ELR (cell line): ENCODE measurements around the gene NPAS3.

Source experiments
- DNase-seq: peaks from one replicate; pipeline ENCODE4 v3.0.0-alpha.2; 2015; ENCODE audit warnings: low read depth

NPAS3 gene

DNA sequence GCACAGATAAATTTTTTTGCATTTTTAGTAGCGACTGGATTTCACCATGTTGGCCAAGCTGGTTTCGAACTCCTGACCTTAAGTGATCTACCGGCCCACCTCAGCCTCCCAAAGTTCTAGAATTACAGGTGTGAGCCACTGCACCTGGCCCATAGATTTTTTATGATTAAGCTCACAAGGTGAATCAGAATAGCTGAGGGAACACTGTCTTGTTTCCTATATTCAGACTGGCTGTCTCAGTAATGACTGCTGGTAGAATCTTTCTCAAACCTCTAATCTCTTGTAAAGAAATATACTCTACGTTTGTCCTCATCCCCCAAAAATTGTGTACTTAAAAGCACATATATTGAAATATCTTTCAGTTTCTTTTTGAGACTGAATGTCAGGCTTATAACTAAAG is 650.1 kb downstream of the NPAS3 start:
- DNase-seq = no peak

DNA sequence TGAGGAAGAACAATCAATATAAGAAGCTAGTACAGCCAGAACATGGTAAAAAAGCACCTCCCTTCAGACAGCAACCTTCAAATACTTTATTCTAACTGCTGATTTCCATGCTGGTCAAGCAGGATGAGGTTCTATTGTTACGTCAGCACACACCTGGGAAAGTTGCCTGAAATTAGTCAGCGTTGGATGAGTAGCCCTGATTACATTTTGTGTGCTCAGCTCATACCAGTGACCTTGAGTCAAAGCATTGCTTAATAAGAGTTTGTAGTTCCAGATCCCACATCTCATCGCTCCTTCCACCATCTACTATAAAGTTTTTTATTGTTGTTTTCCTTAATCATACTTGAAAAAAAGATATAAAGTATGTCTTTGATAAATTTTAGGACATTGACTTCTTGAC is 650.7 kb downstream of the NPAS3 start:
- peak; percentile 84 for DNase-seq

DNA sequence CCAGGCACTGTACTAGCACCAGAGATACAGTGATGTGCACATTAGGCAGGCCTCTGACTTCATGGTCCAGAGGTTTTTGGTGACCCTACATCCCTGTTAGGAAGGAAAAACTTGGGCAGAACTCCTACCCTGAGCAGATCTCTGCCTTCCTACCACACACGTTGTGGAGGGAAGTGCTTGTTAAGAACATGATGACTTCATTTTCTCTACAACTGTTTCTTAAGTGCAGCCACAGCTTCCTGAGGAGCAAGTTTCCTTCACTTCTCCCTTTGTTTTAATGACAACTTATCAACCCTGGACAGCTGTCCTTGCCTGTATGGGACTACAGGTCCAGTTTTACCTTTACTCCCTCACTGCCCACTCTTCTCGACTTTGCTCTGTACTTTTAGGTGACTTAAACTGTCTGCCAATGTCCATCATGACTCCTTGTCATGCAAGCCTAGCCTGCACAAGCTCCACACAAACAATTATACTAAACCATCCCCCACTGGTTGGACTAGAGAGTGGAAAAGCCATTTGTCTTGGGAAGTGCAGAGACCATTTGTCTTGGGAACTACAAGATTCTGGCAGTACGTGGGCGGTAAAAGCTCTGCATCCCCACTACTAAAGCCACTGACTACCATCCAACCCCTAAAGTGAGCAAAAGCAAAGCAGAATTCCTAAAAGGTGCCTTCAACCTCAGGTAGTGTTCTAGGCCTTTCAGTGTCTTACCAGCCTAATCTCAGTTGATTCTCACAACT is 652.4 kb downstream of the NPAS3 start:
- DNase-seq = no peak

DNA sequence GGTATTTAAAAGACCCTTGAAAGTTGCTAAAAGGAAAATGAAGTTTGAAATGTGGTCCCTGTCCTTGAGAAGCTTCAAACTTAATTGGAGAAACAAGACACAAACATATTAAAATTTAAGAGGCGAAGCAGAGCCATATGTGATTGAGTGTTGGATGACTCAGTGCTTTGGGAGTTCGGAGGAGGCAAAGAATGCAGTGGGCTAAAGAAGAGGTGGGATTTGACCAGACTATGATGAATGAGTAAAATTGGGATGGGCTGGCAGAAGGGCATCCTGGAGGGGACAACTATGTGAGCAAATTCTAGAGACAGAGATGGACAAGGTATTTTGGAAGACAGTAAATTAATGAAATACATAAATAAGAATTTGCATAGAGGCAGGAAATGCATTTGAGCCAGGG is 653.6 kb downstream of the NPAS3 start:
- DNase-seq = peak; percentile 61

DNA sequence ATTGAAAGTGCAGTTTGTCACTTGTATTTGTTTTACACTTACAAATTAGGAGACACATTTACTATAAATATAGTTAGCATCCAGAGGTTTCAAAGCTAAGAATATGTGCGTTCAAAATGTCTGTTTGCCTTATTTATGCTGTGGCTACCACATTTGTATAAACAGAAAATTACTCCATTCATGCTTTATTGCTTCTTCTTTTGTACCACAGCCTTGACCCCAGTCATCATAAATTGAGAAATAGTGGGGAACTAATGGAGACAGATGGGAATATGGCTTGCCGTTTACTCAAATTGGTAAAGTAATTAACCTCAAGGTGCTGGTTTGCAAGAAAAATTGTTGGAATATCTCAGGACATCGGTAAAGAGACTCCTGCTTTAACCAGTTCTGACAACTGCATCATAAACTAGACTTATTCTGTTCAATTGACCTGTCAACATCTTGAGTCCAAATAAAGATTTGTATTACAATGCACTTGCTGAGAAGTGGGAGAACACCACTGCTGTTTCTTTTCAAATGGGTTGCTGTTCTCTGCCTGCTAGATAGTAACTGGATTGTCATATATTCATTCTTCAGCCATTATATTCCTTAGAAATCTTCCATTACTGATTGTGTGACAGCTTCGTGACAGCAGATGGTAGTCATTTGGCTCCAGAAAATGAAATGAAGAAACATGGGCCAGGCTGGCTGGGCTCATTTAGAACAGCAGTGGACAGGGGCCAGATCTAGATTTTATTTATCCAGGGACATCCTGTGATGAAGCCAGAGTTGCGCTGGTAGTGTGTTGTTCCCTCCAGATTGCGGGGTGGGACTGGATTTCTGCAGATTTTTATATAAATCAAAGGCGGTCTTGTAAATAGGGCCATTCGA is 657.8 kb downstream of the NPAS3 start:
- no peak for DNase-seq

DNA sequence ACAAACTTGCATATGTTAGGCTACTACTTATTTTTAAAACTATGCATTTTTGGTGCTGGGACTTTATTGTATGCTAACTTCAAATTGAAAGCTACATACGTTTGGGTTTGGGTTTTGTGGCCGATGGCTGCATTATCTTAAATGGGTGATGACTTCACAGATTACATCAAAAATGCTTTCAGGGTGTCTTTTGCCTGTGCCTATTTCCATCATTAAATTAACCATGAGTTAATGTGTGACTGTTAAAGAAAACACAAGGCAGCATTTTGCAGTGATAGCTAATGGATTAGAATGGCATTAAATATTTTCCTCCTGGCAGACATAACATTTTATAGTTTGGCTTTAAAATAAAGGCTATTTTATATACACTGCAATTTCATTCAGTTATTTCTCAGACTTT is 659.9 kb downstream of the NPAS3 start:
- DNase-seq = no peak

DNA sequence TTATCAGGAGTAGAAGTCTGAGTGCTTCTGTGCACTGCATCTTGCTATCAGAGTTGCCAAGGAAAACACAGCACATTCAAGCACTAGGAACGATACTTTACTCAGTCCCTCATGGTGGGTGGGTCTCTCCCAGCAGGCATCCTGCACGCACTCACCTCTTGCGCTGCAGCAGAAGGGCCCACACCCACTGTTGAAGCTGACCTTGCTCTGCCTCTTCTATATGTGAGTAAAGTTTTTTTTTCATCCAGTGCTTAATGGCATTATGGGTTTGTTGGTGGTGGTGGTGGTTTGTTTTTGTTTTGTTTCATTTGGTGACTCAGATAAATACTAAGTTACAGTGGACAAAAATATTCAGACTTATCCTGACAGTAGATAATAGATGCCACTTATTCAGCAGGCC is 663.7 kb downstream of the NPAS3 start:
- peak; percentile 6 for DNase-seq

DNA sequence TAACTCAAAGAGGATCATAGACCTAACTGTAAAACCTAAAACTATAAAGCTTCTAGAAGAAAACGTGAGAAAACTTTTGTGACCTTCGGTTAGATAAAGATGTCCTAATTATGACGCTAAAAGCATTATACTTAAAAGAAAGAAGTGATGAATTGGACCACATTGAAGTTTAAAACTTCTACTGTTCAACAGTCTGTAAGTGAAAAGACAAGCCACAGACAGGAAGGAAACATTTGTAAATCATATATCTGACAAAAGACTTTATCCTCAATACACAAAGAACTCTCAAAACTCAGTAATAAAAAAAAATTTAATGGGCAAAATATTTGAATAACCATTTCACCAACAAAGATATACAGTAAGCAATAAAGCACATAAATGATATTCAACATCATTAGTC is 667.9 kb downstream of the NPAS3 start:
- no peak for DNase-seq

DNA sequence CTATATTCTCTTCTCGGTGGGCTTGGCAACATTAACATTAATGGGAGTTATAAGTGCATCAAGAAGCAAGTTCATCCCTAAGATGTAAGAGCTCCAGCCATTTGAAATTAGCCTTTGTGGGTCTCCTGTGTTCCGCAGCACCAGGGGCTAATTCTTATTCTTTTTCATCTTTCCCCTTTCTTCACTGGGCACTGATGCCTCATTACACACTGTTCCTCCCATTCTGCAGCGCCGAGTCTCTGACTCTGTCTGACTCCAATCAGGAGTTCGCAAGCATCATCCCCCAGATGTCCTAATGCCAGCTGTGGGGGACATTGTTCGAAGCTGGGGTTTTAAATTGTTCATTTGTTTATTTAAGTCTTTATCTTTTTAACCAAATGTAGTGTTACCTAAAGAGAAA is 670.9 kb downstream of the NPAS3 start:
- no peak for DNase-seq

DNA sequence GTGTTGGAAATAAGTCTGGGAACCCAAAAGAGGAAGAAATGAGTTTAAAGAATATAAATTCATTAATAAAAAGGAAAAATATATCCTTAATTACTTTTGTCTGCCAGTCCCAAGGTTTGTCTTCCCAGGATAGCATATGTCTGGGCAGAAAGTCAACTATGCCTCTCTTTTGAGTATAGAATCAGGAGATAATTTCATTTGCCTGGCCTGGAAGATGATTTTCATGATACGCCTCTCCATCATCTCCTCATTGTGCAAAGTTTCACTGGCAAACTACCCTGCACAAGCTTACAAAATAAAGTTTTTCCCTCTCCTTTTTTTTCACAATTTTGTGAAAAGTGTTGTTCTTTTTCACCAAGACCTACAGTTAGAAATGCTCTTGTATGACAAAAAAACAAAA is 671.4 kb downstream of the NPAS3 start:
- no peak for DNase-seq

DNA sequence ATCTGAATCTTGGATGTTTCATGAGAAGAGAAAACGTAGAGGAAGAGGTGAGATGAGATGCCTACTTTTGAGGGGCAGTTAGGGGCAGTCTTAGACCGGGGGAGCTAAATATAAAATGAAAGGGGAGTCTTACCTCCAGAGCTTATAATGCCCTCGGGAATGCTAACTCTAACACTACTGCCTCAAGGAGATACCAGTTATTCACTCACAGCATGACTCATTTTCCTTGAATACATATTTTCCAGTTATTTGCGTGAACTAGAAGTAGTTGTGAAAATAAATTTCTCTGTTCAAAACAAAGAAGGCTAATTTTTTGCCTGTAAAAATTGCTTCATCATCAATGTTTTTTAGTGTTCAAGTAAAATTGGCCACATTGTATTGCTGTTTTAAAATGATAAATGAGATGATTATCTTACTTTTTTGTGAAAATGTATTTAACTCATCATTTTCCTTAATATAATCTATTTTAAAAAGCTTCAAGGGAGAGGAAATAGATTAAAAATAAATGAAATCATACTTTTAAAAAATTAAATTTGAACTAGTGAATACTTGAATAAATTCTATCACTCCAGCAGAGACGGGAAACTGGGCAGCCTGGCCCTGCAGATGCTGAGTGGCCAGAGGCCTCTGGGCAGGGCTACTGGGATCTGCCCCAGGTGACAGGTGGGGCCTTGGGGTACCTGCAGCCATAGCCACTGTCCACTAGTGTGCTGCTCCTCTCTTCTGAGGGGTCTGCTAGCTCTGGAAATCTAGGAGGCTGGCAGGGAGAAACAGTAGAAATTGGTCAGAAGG is 672.9 kb downstream of the NPAS3 start:
- DNase-seq = peak; percentile 71

DNA sequence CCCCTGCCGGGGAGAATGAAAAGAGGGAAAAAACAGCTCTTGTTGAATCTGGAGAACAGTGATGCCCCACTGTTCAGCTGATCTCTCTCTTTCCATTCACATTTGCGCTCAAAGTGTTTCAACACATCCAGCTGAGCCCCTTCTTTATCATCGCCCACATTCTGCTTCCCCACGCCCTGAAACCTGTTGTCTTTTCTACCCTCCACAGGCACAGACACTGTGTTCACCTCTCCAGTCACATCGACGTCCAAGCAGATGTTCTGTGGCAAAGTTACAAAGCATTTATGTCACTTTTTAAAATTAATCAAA is 673.5 kb downstream of the NPAS3 start:
- DNase-seq = no peak

DNA sequence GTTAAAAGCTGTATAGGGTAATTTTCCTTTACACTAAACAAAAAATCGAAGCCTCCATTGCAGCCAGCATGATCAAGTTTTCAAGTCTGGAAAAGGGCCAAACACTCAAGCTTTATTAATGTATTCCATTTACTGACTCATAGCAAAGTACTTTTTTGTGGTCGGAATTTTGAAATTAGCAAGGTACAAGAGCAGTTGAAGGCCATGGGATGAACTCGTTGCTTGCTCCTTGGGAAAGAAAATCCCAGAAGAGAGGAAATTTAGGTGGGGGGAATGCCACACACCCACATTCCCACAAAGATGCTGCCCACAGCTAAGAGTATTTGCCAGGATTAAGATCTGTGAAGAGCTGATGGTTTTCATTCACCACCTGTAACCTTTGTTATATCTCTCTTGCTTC is 678.5 kb downstream of the NPAS3 start:
- peak; percentile 90 for DNase-seq

DNA sequence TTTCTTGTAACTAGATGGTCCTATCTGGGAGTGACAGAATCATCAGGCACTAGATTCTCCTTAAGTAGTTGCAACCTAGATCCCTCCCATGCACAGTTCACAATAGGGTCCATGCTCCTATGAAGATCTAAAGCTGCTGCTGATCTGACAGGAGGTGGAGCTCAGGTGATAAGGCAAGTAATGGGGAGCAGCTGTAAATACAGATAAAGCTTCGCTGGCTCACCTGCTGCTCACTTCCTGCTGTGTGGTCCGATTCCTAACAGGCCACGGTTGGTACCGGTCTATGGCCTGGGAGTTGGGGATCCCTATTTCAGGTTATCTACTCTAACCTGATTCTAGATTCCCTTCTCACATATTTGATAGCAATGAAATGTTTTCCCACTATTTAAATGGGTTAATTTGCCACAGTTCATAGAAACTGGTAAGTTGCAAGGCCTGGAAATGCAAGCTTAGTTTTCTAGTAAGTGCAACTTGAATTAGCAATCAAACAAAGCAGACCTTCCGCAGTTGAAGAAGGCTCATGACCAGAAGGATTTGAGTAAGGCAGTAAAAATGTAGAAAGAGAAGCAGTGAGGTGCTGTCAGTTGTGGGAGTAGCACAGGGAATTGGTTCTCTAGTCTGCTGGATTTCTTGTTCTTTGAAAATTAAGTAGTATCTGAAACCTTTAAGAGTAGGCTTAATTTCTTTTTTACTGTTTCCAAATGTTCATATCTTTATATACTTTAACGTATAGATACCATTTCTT is 679.9 kb downstream of the NPAS3 start:
- no peak for DNase-seq

DNA sequence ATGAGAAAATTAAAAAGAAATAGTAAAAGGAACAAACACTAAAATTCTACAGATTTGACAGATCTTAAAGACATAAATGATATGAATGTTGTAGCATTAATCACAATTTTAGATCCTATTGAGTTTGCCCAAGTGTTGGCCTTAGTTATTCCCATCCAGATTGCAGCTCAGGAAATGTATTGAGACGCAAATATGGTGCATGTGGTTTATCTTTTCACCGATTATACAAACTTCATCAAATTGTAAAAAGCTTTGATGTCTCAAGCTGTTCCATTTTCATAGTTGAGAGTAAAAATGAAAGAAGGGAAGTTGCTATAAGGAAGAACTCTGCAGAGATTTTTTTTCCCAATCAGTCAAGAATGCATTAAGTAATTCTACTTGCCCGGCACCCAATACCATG is 683.8 kb downstream of the NPAS3 start:
- DNase-seq = no peak

DNA sequence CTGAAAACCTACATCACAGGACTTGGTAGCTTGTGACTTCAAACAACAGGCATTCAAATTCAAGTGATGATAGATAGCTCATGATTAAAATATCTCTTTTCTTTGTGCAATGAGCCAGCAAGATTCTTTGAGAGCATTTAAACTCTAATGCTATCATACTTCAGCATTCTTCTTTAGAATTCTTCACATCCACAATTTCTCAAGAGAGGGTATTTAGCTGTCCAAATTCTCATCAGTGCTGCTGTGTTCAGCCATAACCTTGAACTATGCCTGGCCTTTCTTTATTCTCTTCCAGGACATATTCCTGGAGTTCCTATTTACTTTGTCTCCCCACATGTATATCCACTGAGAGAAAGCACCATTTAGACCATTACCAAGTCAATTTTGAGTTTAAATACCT is 691.1 kb downstream of the NPAS3 start:
- DNase-seq = no peak

DNA sequence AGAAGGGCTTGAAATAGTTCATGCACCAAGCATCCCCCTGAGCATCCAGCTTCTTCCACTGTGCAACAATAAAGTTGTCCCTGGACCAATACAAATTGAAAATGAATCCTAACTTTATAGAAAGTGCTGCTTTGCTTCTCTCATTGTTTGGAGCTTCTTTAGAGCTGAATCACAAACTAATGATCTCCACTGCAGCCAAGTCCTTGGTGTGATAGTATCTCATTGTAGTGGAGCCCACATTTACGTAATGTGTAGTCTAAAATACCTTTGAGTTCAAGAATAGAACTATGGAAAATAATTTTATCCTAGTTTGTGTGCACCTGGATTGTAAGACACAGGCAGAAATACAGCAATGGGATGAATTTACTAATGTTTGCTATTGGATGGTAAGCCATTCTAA is 692.3 kb downstream of the NPAS3 start:
- no peak for DNase-seq

DNA sequence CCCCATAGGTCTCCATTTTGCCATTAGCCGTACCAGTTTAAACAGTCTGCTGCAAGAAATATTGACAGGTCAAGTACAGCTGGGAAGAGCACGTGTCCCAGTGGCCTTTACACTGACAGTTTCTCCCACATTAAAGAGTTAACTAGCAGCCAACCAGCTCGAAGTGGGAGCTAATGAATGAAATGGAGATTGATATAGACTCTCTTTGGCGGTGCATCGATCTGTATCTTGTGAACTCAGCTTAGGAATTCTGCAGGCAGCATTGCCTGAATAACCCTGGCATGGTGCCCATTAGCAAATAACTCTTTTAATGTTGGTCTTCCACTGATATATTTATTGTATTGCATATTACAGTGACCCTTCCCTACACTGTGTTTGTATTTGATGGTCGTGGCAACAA is 692.8 kb downstream of the NPAS3 start:
- DNase-seq = no peak

DNA sequence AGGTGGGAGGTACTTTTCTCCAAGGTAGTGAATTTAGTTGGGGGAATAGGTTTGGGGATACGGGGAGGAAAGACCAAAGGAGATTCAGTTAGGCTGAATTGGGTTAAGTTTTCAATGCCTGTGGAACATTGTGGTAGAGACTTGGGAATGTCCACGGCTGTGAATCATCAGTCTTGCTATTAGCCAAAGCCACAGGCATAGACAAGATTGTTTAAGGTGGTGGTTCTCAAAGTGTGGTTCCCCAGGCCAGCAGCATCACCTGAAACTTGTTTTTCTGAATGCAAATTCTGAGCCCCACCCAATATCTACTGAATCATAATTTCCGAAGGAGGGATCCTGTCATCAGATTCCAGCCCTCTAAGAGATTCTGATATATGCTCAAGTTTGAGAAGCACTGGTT is 696.0 kb downstream of the NPAS3 start:
- DNase-seq = peak; percentile 27

DNA sequence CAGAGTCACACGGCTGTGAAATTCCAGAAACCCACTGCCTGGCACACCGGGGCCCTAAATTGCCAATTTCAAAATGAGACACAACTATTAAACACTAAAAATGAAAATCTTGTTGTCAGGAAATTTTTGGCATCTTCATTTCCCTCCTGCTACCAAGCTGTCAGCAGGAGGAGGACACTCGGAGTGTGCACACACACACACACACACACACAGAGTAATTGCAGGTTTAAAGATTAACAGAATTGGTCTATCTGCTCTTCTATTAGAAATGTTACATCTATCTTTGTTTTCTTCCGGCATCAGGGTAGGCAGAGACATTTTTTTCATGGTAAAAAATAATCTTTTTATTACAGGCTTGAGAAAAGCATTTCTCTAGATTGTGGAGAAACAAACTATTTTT is 698.0 kb downstream of the NPAS3 start:
- DNase-seq = no peak

DNA sequence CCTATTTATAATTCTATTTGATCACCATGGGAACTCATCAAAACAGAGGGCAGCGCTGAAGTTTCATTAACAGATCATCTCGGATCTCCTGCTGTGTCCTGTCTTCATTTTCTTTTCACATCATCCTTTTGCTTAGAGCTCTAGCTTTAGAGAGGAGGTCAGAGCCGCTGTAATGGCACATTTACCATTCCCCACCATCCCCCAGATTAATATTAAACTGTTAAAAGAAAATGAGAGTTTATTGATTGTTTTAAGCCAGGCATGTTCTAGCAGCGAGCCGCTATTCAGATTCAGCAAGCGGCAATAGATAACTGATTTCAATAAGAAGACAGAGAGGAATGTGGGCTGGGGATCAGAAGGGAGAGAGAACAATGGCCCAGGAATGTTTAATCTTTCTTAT is 703.4 kb downstream of the NPAS3 start:
- no peak for DNase-seq

DNA sequence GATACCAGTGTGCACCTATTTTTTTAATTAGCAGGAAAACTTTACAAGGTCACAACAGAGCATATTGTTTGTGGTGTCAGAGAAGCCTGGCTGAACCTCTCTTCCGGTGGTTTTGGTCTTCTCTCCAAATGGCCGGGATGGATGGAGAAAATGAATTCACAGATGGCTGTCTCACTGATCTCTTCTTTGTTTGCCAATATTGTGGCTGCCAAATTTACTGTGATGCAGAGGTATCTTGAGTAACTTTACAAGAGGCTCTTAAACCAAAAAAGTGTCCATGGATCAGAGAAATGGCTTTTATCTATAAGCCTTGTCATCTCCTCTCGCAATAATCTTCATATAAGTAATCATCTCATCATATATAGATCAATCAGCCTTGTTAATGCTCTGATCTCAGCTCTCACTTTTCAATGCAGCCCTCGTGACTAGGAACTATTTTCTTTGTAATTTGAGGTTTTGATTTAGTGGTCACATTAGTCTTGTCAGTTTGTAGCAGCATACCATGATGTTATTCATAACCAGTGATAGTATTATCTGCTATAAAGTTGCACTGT is 704.1 kb downstream of the NPAS3 start:
- no peak for DNase-seq
